Activated CD8-positive, alpha-beta memory T cell treated with anti-CD3 and anti-CD28 coated beads for 1 hour (primary cell): ENCODE measurements around the gene NLRP6.

Experiments used
- DNase-seq, 2 donors: peaks; one replicate each; pipeline ENCODE4 v3.0.0-alpha.2; 2020; ENCODE audit warnings: low read depth in 1 of 2; ENCODE audit errors: extremely low read depth in 1 of 2

Gene NLRP6

DNA sequence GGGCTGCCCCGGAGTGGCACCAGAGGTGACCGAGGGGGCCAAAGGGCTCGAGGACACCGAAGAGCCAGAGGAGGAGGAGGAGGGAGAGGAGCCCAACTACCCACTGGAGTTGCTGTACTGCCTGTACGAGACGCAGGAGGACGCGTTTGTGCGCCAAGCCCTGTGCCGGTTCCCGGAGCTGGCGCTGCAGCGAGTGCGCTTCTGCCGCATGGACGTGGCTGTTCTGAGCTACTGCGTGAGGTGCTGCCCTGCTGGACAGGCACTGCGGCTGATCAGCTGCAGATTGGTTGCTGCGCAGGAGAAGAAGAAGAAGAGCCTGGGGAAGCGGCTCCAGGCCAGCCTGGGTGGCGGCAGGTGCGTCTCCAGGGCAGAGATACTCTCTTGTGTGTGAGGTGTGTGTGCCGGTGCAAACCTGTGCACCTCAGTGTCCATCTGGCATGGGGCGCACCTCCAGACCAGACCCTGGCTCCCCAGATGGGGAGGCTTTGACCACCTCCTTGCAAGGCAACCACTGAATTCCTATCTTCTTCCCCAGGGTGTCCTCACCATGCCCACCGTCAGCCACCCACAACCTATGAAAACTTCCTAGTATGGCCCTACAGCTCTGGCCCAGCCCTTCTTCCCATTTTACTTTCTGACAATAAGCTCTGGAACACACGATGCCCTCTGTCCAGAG lies 3.4 kb downstream of the NLRP6 start:
- no peak for DNase-seq

DNA sequence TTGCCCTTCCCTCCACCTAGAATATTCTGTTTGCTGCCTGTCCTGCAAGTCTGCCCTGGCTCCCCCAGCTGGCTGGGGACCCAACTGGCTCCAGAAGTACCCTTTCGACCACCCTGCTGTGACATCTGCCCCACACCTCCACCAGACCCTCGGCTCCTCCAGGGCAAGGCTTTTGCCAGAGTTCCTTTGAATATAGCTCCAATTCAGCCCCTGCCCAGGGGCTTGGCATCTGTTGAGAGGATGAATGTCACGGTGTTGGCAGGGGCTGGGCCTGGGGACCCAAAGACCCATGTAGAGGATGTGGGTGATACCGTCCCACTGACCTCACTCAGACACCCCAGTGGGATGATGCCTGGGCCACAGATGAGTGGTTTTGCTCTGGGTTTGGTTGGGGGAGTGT lies 4.0 kb downstream of the NLRP6 start:
- DNase-seq = no peak

DNA sequence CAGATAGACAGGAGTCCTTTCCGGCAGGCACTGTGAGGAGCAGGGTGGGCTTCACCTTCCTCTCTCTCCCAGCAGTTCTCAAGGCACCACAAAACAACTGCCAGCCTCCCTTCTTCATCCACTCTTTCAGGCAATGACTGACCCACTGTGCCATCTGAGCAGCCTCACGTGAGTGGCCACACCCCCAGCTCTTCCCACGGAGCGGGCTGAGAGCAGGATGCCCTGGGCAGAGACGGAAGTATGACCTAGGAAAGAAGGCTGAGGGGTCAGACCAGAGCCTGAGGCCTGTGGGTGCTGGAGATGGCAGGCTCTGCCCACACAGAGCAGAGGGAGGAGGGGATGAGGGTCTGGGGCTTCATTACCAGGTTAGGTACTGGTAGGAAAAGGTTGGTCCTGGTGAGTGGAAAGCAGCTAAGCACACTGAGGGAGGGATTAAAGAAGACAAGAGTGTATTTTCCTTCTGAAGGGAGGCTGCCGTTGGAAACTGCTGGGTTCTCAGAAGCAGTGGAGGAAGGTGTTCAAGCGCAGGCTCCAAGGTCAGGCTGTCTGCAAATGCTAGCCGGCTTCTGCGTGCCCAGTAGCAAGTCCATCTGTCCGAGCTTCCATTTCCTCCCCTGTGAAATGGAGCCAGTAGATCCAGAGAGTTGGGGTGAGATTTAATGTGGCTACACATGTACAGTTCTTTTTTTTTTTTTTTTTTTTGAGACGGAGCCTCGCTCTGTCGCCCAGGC lies 4.6 kb downstream of the NLRP6 start:
- DNase-seq = no peak

DNA sequence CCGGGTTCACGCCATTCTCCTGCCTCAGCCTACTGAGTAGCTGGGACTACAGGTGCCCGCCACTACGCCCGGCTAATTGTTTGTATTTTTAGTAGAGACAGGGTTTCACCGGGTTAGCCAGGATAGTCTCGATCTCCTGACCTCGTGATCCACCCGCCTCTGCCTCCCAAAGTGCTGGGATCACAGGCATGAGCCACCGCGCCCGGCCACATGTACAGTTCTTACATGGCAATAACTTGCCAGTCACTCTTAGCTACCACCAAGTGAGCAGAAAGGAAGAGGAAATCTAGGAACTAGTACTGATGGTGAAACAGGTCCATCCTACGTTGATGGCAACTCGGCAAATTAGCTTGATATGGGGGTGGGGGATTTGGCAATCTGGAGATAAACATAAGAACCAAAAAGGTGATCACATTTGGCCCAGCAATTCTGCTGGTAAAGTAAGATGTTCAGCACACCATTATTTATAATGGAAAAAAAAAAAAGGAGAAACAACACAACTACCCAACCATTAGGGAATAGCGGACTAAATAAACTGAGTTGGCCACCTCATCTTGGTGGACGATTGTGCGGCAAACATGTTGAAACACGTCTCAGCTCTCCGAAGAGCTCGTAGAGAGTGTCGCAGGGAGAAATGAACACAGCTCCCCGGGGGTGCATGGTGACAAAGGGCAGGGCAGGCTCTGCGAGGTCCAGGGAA lies 5.3 kb downstream of the NLRP6 start:
- DNase-seq = no peak

DNA sequence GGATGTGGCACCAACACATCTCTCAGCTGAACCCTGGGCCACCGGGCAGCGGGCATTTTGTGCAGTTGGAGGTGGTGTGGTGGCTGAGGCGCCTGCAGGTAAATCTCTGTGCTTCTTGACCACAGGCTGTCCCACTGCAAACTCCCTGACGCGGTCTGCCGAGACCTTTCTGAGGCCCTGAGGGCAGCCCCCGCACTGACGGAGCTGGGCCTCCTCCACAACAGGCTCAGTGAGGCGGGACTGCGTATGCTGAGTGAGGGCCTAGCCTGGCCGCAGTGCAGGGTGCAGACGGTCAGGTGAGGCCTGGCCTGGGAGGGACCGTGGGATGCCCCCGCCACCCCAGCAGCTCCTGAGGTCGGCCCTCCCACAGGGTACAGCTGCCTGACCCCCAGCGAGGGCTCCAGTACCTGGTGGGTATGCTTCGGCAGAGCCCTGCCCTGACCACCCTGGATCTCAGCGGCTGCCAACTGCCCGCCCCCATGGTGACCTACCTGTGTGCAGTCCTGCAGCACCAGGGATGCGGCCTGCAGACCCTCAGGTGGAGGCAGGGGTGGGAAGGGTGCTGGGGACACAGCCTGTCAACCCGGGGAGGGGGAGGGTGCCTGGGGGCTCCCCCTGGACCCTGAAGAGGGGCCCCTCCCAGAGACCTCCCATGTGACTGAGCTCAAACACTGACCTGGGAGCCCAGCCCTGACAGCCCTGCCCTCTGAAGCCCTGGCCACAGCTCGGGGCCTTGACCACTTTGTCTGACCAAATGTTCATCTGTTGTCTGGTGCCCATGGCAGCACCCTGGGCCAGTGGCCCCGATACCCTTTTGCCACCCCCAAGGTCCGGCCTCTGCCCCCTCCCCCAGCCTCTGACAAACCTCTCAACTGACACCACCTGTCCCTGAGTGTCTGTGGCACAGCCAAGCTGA lies 6.2 kb downstream of the NLRP6 start:
- no peak for DNase-seq

DNA sequence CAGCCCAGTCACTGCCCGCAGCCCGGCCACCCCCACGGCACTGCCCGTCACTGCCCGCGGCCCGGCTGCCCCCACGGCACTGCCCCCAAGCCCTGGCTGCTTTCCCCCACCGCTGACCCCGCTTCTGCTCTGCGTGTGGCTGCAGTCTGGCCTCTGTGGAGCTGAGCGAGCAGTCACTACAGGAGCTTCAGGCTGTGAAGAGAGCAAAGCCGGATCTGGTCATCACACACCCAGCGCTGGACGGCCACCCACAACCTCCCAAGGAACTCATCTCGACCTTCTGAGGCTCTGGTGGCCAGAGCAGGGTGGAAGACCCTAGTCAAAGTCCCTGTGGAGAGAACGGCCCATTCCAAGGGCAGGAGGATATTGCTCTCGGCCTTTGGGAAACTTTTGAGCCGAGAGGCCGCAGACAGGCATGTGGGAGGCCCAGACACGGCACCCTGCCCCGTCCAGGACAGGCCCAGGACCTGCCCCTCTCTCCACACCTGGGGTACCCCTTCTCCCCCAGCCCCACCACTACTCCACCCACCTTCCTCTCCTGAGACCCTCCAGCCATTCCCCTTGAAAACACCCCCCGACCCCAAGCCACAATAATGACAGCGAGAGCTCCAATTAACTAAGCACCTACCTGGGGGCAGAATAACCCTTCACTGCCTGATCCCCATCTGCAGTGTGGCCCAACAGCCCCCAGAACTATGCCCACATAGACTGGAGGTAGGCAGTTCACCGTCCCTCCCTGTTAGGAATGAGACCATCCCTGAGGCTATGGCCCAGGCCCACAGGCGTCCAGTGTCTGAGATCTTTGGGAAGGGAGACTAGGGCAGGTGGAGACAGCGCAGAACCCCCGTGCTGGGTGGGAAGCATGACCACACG lies 7.0 kb downstream of the NLRP6 start:
- no peak for DNase-seq

DNA sequence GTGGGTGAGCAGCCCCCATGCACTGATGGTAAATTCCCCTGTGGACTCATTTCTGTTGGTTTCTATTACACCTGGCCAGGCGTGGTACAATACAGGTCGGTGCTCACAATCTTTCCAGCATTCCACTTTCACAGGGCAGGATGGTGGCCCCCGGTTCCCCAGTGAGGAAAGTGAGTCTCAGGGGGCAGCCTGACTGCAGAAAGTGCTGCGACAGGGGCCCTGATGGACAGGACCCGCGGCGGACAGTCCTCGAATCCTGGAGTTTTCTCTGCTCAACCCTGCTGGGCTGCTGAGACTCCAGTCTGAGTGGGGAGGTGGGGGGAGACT lies 7.7 kb downstream of the NLRP6 start:
- no peak for DNase-seq

DNA sequence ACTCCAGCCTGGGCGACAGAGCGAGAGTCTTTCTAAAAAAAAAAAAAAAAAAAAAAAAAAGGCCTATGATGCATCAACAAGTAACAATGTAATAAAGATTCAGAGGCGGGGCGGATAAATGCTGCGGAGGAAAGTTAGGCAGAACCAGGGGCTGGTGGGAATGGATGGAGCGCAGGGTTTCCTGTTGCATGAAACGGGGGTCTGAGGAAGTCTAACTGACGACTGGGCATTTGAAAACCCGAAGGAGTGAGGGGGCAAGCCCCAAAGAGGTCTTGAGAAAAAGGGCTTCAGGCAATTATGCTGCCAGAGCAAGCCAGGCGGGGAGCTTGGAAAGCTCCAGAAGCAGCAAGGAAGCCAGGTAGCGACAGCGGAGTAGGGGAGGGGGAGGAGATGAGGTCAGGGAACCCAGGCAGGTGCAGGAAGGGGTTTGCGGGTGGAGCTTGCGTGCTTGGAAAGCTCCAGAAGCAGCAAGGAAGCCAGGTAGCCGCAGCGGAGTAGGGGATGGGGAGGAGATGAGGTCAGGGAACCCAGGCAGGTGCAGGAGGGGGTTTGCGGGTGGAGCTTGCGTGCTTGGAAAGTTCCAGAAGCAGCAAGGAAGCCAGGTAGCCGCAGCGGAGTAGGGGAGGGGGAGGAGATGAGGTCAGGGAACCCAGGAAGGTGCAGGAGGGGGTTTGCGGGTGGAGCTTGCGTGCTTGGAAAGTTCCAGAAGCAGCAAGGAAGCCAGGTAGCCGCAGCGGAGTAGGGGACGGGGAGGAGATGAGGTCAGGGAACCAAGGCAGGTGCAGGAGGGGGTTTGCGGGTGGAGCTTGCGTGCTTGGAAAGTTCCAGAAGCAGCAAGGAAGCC lies 9.0 kb downstream of the NLRP6 start:
- peak; percentile 67 to 71 for DNase-seq

DNA sequence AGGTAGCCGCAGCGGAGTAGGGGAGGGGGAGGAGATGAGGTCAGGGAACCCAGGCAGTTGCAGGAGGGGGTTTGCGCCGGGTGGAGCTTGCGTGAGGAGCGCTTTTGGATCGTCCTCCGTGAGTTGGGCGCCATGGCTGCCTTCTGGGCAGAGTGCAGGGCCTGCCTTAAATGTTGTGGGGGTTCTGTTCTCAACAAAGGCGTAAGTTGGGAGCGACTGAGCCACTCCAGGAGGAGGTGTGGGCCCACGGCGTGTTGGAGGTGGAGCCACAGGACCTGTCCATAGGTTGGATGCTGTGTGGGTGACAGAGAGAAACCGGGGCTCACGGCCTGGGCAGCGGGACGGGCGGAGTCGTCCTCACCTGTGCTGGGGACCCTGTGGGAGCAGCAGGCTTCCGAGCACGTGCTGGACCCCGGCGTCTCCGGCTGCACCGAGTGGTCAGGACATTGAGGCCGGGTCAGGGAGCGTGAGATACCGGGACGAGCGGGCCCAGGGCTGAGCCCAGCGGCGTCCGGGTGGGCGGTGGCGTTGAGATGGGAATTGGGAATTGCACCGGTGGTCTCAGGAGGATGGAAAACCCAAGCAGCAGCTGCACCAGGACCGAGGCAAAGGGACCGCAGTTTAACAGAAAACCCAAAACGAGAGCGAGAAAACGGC lies 9.7 kb downstream of the NLRP6 start:
- peak in 1 of 2 donors; percentile 56 for DNase-seq

DNA sequence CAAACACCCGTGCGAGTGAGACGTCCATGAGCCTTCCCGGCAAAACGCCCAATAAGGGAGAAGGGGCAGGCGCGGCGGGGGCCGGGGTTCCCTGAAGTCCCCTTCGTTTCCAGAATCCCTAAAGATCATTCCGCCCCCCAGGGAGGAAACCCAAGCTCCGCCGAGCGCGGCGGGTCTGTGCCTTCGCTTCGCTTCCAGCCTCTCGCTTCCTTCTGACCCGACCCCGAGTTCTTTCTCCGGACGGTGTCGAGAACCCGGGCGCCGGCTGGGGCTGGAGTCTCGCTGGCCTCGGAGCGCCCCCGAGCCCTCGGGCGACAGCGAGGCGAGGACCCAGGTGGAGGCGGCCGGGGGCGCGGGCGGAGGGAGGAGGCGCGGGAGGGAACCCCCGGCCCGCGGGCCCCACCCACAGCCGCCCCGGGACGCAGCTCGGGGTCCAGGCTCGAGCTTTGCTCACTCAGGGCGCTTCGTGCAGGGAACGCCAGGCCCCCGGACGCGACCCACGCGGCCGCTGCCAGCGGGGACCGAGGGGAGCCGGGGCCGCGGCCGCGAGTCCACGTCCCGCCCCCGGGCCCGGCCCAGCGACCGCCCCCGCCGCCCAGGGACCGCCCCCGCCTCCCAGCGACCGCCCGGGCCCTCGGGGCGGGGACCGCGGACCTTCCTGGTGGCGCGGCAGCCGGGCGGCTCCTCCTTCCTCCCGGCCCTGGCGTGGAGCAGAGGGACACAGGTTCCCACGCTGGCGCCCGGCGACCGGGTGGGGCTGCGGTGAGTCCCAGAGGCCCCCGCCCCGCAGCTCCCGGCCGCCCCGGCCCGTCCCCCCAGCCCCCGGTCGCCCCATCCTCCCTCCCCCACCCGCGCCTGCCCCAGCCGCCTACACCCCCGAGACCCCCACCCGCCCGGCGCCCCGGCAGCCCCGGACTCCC lies 10.5 kb downstream of the NLRP6 start, which contains the start of gene PGGHG:
Gene PGGHG, plus strand, starts transcription at position 649 of the 920 bp plus-strand sequence. CDS start 691 bp downstream, outside the sequence.
- DNase-seq = peak in 1 of 2 donors; percentile 66

DNA sequence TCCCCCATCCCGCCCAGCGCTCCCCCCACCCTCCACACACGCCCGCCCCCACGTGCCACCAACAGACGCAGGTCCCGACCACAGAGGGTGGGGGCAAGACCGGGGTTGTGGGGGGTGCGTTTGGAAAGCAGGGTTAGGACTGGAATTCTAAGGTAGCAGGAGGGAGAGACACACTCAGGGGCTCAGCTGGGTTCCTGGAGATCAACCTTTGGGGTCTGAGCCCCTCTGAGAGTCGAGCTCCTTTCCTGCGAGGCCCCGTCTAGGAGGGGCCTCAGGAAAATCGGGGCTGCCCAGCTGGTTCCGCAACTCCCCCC lies 11.1 kb downstream of the NLRP6 start:
- DNase-seq = no peak

DNA sequence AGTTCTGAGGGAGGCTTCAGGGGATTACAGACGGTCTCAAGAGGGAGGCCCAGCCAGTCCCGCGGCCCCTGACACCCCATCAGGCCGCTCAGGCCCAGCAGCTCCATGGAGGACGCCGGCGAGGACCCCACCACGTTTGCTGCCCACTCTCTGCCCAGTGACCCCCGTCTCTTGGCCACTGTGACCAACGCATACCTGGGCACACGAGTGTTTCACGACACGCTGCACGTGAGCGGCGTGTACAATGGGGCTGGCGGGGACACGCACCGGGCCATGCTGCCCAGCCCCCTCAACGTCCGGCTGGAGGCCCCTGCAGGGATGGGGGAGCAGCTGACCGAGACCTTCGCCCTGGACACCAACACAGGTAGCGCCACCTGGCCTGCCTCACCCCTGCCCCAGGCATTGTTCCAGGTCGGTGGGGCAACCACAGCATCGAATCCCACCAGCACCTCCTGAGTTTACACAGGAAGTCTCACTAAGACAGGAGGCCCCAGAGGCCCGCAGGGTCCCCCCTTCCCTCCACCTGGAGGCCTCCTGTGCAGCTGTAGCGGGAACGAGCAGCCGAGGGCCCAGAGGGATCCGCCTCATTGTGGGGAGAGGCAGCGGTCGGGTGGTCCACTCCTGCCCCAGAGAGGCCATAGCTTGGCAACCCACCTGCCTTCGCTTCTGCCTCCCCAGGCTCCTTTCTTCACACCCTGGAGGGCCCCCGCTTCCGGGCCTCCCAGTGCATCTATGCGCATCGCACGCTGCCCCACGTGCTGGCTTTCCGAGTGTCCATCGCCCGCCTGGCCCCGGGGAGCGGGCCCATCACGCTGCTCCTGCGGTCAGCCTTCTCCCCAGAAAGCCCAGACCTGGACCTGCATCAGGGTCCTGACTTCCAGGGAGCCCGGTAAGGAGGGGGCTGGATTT lies 11.8 kb downstream of the NLRP6 start:
- DNase-seq = no peak

DNA sequence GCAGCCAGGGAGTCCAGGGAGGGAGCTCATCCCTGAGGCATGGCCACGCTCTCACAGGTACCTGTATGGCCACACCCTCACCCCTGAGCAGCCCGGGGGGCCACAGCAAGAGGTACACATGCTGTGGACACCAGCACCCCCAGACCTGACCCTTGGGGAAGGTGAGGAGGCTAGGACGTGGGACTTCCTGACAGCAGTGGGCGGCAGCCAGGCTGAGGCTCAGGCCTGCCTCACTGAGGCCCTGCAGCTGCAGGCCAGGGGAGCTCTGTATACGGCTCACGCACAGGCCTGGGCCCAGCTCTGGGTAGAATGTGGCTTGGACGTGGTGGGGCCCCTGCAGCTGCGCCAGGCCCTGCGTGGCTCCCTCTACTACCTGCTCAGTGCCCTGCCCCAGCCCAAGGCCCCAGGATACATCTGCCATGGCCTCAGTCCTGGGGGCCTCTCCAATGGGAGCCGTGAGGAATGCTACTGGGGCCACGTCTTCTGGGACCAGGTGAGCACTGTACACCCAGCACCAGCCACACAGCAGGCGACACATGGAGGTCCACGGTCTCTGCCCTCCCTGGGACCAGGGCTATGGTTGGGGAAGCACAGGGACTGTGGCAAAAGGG lies 12.5 kb downstream of the NLRP6 start:
- DNase-seq = no peak

DNA sequence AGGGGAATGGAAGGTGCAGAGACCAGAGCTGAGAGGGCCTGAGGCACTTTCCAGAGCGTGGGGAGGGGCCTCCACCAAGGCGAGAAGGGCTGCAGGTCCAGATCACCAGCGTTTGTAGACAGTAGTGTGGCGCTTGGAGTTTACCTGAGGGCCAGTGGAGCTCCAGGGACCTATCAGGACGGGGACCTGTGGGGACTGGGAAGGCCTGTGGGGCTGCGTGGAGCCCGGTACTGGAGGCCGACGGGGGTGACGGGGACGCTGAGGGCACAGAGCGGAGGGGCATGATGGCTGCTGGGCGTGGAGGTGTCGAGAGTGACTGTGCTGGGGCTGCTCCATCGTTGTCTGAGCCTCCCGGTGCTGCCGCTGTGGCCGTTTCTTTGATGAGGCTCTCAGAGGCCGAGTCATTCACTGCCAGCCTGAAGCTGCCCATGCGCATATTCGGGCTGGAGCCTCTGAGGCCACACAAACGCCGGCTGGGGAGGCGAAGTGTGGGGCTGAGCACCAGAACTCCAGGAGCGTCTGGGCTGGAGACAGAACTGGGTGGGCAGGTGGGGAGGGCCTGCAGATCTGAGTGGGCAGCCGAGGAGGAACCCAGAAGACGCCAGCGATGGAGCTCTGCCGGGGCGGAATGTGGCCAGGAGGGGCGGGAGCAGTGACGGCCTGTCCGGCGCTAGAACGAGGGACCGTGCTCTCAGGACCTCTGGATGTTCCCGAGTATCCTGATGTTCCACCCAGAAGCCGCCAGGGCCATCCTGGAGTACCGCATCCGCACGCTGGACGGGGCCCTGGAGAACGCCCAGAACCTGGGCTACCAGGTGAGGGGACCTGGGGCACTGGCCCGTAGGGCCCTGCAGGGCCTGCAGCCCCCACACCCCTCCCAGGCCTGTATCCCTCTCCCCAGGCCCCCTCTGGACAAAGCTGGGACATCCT lies 13.3 kb downstream of the NLRP6 start:
- DNase-seq = no peak
